ENCODE results near the gene TCAIM.

TCAIM gene, protein sequence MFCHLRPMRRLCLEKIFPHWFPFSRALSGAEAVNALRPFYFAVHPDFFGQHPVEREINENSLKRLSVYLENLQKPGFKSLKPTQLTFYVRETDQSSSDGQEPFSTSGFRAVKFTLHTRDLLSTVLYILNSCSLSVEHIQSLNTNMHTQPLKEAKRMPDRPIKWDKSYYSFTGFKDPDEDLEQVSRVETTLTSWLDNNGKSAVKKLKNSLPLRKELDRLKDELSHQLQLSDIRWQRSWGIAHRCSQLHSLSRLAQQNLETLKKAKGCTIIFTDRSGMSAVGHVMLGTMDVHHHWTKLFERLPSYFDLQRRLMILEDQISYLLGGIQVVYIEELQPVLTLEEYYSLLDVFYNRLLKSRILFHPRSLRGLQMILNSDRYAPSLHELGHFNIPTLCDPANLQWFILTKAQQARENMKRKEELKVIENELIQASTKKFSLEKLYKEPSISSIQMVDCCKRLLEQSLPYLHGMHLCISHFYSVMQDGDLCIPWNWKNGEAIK

GRCh38 chr3:44338010-44338827 lies at the start of gene TCAIM:
Gene TCAIM (plus strand): TSS chr3:44338766. CDS start chr3:44354783, 16,017 bp downstream.
- DNase-seq (ENCODE audit: low read depth, low spot score), result peak; percentile 99

- DNase-seq (ENCODE audit: low read depth, low spot score), result no peak
These were observed 48.6 kb upstream of the TCAIM start for GRCh38 chr3:44289882-44290462.

GRCh38 chr3:44292276-44292675 lies 46.3 kb upstream of the TCAIM start:
- no peak for DNase-seq (ENCODE audit: low read depth, low spot score)

DNA sequence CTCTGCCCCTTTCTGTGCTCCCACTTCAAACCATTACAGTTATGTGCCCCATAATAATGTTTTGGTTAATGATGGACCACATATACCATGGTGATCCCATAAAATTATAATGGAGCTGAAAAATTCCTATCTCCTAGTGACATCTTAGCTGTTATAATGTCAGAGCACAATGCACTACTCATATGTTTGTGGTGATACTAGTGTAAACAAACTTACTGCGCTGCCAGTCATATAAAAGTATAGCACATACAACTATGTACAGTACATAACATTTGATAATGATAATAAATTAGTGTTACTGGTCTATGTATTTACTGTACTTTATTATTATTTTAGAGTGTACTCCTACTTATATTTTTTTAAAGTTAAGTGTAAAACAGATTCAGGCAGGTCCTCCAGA lies 45.6 kb upstream of the TCAIM start:
- no peak for DNase-seq (ENCODE audit: low read depth, low spot score)

DNA sequence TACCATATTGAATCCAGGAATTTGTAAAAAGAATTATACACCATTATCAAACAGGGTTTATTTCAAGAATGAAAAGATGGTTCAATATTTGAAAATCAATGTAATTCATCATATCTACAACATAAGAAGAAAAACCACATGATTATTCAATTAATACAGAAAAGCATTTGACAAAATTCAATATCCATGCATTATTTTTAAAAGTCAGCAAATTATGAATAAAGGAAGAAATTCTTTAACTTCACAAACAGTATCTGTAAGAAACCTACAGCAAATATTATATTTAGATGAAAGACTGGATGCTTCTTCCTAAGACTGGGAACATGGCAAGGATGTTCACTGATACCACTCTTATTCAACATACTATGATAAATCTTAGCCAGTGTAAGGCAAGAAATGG lies 41.3 kb upstream of the TCAIM start:
- no peak for DNase-seq (ENCODE audit: low read depth, low spot score)

- no peak for DNase-seq (ENCODE audit: low read depth, low spot score)
These were observed 36.8 kb upstream of the TCAIM start for GRCh38 chr3:44301746-44302145.

- DNase-seq (ENCODE audit: low read depth, low spot score), result no peak
These were observed 29.1 kb upstream of the TCAIM start for GRCh38 chr3:44309500-44309899.

GRCh38 chr3:44318891-44319311 lies 19.7 kb upstream of the TCAIM start:
- DNase-seq (ENCODE audit: low read depth, low spot score), result no peak

DNA sequence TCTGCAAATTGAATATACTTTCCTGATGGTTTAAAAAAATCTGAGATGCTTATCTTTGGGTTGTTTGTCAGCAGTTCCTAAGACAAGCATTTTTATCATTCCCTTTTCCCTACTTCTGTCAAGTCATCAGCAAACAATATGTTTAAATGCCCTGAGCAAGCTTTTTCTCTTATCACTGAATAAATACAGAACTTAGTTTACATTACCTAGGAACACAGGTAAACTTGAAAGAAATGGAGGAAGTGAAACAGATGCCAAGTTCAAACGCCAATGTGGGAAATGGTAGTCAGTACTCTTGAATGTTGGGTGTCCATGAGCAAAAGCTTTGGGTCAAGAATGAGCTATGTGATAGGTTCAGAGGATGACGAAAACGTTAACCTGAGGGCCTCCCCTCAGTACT lies 17.2 kb upstream of the TCAIM start:
- DNase-seq (ENCODE audit: low read depth, low spot score), result no peak

GRCh38 chr3:44323341-44323955 lies 15.1 kb upstream of the TCAIM start:
- DNase-seq (ENCODE audit: low read depth, low spot score), result peak; percentile 77

GRCh38 chr3:44324584-44324983 lies 14.0 kb upstream of the TCAIM start:
- no peak for DNase-seq (ENCODE audit: low read depth, low spot score)

GRCh38 chr3:44326019-44326418 lies 12.5 kb upstream of the TCAIM start:
- no peak for DNase-seq (ENCODE audit: low read depth, low spot score)

DNA sequence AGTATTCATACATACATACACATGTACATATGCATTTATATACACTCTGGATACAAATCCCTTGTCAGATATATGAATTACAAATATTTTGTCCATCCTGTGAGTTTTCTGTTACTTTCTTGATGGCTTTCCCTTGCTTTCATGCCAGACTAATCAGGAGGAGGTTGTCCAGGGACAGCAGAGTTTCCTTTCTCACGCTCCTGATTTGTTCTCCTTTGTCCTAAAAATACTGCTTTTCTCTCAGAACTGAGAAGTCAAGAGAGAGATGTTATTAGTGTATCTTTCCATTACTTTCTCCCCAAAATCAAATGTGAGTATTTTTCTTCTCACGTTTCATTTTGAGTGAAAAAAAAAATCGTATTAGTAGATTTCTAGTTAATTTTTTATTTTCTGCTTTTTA lies 12.1 kb upstream of the TCAIM start:
- no peak for DNase-seq (ENCODE audit: low read depth, low spot score)

- no peak for DNase-seq (ENCODE audit: low read depth, low spot score)
These were observed 8.6 kb upstream of the TCAIM start for GRCh38 chr3:44329946-44330345.

- no peak for DNase-seq (ENCODE audit: low read depth, low spot score)
These were observed 8.1 kb upstream of the TCAIM start for GRCh38 chr3:44330444-44330843.

- DNase-seq (ENCODE audit: low read depth, low spot score), result no peak
These were observed 4.2 kb upstream of the TCAIM start for GRCh38 chr3:44334326-44334725.

DNA sequence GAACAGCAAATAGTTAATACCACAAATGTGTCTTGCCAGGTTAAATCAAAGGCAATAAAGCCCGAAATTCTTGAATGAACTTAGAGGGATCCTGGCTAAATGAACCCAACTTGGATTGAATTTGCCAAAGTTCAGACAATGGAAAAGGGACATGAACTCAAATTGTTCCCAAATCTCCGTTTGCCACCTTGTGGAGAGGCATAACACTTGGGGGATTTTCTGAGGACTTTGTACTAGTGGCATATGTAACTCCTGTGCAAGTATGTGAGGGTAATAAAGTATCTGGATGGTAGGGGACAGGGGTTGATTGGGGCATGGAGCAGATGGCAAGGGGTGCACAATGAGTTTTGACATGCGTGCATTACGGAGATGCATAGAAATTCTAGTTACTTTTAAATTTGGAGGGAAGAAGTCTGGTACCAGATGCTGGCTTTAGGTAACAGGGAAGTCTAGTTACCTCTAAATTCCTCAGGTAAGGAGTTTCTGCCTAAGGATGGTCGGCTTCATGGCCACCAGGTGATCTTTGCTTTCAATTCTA lies 1.2 kb upstream of the TCAIM start:
- no peak for DNase-seq (ENCODE audit: low read depth, low spot score)

GRCh38 chr3:44338828-44339127 lies 212 bp downstream of the TCAIM start:
- no peak for DNase-seq (ENCODE audit: low read depth, low spot score)

DNA sequence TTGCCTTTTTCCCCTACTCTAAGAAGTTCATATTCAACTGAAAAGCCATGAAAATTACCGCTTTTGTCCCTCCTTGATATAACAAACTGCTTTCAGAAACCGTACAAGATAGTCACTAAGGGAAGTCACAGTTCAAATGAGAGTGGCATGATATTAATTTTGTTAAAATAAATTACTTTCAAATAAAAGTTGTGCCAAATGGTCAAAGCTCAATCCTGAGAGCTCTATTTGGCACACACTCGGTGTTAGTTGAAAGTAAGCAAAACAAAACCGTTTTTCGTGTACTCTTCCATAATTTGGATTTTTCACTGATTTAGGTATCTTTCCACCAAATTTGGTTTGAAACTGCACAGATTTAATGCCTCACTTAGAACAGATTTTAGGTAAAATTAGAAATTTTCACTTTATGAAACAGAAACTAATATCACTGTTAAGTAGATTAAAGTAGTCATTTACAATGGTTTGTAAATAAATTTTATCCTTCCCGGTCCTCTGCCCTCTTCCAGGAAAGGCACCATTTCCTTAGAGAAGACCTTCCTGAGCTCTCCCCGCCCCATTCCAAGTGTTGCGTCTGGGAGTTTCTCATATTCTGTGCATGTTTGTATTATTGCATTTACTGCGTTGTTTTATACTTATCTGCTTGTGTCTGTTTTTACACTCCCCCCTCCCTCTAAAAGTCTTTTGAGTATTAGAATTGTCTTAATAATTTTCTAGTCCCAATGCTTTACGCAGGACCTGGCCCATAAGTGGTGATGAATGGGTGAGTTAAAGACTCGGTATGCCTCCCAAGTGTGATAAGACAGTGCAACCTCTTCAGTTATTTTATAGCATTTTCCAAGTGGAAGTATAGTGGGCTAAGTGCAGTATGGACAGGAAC lies 853 bp downstream of the TCAIM start:
- DNase-seq (ENCODE audit: low read depth, low spot score), result no peak

DNA sequence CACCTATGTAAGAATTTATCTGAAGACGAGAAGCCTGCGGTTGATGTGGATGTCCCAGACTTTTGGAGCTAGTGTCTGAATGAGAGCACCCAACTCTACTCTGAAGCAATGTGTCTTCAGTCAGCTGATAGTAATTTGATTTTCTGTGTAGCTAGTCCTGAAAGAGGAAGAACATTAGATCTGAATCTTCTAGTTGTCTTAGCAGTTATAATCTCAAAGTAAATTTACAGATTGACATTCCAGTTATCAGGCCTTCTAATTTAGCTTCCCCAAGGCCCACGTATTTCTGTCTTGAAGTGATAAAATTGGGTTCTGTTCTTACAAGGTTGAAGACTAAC lies 1.5 kb downstream of the TCAIM start:
- no peak for DNase-seq (ENCODE audit: low read depth, low spot score)

Data from astrocyte of the hippocampus (primary cell).